Activated CD8-positive, alpha-beta memory T cell treated with anti-CD3 and anti-CD28 coated beads, Interleukin-2, amount 50 U/mL, for 48 hours (primary cell): ENCODE measurements around the gene RIMBP2.

Experiments used
- DNase-seq: peaks from one replicate; pipeline ENCODE4 v3.0.0-alpha.2; 2020

Gene RIMBP2

DNA sequence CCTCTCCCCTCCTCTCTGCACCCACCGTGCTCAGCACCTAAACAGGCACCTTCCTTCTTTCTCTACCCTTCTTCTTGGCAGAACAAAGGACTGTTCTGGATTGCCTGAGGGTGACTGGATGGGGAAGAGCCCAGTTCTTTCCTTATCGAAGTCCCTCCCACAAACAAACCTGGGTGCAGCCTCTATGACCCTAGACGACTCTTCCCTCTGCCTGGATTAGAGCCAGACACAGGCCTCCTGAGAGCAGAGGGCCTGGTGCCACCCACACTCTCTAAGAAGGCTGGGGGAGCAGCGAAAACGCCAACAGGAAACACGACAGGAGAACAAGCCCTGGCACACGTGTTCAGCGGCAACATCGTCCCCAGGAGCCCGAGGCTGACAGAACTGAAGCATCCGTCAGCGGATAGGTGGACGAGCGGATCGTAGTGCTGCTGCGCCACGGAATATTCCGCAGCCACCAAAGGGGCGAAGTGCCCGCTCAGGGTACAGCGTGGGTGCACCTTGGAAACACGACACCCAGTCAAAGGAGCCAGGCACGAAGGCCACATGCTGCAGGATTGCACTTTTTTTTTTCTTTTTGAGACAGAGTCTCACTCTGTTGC lies 38.0 kb downstream of the RIMBP2 start:
- no peak for DNase-seq

DNA sequence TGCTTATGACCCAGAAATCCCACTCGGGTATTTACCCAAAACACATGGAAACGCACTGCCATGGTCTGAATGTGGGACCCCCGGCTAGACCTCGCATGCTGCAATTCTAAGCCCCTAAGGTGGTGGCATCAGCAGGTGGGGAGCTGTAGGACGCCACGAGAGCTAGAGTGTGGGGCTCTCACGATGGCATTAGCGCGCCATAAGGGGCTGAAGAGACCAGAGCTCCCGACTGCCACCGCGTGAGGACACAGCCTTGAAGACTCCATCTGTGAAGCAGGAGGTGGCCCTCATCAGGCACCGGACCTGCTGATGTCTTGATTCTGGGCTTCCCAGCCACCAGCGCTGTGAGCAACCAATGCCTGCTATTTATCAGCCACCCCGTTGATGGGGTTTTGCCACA lies 40.3 kb downstream of the RIMBP2 start:
- DNase-seq = no peak

DNA sequence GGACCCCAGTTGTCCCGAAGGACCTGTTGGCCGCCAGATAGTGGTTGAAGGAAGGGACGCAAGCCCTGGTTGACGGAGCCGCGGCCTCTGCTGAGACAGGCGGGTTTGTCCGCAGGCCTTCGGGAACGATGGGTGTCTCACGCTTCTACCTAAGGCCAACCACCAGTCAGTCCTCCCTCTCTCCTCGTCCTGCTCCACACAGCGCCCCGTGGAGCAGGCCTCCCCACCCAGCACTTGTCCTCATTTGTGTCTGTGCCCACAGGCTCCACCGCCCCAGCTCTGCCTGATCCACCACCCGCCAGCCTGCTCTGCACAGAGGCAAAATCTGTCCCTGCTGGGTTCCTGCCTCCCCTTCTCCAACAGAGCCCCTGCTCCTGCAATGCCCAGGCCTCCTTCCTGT lies 41.0 kb downstream of the RIMBP2 start:
- DNase-seq = no peak

DNA sequence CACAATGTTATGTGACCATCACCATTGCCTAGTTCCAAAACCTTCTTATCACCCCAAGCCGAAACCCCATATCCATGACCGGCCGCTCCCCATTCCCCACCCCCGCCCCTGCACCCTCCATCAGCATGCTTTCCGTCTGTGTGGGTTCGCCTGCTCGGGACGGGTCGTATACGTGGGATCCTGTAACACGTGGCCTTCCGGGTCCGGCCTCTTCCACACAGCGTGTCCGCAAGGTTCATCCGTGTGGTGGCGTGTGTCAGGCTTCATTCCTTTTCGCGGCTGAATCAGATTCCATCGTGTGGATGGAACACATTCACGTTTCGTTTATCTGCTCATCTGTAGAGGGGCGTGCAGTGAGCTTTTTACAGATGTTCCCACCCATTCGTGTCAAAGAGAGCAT lies 41.4 kb downstream of the RIMBP2 start:
- no peak for DNase-seq

DNA sequence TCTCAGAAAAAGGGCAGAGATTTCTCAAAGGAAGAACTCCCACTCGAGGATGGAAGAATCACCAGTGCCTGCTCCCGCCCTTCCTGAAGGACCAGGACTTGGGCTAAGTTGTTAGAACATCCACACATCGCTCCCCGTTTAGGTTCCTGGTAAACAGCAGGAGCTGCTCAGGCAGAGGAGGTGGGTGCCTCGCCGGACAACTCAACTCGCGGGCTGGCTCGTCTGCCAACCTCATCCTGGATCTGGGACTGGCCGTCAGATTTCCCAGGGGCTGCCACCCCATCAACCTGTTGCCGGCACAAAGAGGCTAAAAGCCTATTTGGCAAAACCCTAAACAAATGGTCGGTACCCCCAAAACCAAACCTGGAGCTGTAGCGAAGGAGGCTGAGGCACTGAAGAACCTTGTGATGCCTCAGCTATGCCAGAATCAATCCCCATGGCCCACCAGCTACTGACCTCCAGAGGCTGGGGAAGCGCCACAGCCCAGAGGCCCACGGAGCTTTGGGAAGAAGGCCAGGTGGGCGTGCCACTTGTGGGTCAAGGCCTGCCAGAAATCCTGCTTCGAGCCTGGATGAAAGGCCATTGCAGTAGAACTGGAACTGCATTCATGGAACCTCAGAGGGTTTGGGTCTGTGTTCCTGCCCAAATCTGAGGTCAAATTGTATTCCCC lies 42.9 kb downstream of the RIMBP2 start:
- no peak for DNase-seq

DNA sequence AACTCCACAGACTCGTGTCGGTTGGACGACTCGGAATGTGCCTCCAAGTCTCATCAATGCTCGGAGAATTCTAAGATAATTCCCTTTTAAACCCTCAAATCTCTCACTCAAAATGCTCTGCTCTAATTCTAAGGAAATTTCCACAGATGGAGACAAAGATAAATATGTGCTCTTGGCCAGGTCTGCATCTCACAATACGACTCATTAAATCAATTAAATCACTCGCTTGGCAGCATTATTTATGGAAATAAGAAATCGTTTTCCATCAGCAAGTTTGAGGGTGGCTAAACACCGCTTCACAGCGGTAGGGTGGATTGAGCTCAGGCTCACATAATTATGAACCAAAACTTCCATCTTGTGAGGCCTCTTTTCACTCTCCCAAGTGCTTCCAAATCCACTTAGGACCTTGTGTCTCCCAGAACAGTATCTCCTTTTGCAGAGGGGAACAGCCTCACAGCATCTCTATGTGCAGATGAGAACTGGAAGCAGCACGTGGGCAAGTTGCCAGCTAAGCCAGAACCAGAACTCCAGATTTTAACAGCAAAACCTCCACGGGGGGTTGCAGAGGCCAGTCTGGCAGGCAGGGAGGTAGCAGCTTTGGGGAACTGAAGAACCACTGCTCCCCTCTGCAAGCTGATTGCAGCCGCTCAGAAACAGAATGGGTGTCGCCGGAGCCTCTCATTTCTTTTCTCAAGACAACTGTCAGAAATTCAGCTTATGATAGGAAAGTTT lies 43.8 kb downstream of the RIMBP2 start:
- DNase-seq = no peak

DNA sequence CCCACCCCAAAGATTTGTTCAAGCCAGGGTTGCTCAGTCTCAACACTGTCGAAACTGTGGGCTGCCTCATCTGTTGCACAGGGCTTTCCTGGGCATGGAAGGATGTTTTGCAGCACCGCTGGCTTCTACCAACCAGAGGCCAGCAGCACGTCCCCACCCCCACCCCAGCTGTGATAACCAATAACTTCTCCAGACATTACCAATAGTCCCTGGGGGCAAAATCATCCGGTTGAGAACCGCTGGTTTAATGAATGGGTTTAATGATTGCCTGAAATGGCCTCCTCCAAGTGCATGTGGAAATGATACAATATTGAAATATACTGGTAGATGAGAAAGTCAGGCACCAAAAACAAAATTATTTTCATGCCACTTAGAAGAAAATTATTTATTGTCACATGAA lies 44.5 kb downstream of the RIMBP2 start:
- no peak for DNase-seq

DNA sequence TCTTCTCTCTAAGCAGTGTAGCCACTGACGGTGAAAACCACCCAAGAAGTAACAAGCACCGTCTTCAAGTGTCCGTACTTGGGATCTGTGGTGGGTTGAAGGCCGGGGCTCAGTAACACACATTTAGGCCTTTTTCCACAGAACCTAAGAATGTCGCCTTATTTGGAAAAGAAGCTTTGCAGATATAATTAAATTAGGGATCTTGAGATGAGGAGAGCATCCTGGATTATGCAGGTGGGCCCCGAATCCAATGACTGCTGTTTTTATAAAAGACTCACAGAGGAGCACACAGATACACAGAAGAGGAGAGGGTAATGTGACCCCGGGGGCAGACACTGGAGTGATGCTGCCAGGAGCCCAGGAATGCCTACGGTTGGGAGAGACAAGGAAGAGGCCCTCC lies 46.3 kb downstream of the RIMBP2 start:
- DNase-seq = no peak

DNA sequence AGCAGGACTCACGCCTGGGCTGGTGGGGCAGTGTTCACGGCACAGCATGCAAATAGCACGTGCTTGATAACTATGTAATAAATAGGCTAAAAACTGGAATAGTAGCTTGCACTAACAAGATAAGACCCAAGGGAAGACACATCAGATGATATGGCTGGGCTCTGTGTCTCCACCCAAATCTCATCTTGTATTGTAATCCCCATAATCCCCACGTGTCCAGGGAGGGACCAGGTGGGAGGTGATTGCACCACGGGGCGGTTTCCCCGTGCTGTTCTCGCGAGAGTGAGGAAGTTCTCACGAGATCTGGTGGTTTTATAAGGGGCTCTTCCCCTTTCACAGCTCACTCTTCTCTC lies 46.9 kb downstream of the RIMBP2 start:
- no peak for DNase-seq

DNA sequence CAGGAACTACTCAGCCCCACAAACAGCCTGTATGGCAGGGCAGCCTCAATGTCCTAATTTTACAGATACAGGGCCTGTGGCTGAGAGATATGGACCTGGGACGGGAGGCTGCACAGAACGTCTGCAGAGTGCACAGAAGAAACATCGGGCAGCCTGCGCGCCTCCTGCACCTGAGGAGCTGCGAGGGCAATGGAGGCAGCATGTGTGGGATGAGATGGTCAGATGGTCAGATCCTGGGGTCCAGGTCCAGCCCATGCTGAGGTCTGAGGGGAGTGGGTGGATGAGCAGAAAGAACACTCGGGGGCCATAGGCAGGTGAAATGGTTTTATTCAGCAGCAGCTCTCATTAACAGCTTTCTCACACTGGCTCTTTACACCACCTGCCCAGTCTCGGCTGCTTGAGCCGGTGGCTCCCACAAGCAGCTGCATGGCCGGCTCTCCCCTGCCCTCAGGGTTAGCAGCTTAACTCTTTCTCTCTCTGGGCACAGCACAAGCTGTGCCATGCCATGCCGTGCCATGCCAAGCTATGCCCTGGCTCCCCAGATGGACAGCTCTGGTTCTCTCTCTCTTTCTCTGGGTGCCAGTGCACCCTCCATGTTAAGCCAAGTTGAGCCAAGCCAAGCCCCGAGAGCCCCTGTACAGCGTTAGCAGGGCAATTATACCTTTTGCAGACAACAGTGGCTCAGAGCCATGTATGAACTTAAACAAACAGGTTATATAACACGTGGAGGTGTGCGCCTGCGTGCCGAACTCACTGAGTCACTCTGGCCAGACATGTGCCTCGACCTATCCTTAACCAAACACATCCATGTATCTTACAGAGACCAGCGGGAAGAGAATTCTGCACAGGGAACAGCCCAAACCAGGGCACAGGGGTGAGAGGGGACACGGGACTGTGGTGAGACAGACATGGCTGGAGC lies 47.6 kb downstream of the RIMBP2 start:
- DNase-seq = no peak

DNA sequence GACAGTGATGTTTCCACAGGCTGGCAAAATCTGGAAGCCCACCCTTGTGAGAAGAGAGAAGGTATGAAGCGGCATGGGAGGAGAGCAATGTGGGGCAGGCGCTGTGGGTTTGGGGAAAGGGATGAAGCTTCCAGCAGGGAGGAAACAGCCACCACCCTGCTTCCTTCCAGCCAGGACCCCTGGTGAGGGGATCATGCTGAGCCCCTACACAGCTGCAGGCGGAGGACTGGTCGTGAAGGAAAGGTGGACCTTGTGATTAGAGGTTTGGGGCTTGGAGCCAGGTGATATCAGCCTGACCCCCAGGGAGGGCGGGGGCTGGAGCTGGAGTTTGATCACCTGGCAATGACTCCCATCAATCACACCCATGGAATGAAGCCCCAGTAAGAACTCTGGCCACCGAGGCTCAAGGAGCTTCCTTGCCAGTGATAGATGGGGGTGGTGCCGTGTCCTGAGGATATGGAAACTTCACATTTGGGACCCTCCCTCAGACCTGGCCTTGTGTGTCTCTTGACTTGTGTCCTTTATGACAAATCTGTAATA lies 48.6 kb downstream of the RIMBP2 start:
- no peak for DNase-seq

DNA sequence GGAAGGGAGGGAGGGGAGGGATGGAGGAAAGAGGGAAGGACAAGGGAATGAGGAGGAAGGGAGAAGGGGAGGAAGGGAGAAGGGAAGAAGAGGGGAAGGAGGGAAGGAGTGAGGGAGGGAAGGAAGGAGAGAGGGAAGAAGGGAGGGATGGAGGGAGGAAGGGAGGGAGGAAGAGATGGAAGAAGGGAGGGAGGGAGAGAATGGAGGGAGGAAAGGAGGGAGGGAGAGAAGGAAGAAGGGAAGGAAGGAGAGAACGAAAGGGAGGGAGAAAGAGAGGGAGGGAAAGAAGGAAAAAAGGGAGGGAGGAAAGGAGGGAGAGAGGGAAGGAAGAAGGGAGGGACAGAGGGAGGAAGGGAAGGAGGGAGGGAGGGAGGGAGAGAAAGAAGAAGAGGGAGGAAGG lies 49.5 kb downstream of the RIMBP2 start:
- no peak for DNase-seq

DNA sequence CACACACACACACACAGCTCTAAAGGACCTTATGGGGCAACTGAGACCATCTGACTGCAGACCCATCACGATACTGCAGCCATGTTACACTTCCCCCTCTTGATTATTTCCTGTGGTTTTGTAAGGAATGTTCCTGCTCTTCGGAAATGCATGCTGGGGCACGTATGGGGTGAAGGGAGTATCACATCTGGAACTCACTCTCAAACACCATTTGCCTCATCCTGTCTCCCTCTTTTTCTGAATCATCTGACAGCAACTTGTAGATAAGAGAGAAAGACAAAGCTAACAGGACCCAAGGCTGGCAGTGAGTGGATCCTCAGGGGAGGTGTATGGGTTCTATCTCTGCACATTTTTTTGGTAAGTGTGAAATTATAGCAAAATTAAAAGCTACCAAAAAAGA lies 50.3 kb downstream of the RIMBP2 start:
- DNase-seq = no peak

DNA sequence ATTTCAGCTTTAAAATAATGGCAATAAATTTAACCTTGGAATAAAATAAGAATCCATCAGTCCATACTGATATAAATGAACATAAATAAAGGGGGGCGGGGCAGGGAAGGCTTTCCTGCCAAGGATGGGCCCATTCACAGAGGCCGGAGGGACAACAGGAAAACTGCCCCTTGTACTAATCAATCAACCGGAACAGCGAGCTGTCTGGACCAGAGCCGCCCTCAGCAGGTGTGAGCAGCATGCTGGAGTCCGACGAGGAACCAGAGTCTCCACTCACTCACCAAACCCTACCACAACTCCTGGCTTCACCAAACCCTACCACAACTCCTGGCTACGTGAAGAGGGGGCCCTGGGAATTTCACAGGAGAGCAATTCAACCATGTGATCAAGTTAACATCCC lies 51.3 kb downstream of the RIMBP2 start:
- DNase-seq = no peak

DNA sequence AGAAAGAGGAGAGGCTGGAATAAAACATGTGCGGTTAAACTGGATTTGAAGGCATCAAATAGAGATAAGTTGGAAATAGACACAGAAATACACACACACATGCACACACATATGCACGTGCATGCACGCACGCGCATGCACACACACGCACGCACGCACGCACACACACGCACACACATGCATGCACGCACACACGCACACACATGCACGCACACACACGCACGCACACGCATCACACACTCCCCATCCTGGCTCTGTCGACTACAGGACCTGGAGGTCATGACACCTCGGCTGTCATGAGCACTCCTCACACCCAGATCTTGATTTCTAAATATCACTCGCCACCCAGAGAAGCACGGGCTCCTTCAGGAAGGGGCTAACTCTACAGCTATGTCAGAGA lies 51.8 kb downstream of the RIMBP2 start:
- no peak for DNase-seq

DNA sequence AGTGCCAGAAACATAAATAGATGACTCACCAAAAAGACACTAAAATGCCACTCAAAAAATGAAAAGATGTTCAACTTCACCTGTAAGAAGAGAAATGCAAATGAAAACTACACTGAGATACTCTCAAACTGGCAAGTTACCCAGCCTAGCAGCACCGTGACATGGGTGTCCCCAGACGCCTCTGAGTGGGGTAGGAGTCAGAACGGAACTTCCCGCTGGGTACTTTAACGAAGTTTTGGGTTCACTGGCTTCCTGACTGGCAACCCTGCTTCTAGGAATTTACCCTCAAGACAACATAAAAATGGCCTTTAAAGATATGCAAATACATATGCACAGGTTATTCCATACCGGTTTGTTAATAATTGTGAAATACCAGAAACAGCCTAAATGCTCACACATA lies 52.6 kb downstream of the RIMBP2 start:
- DNase-seq = no peak

DNA sequence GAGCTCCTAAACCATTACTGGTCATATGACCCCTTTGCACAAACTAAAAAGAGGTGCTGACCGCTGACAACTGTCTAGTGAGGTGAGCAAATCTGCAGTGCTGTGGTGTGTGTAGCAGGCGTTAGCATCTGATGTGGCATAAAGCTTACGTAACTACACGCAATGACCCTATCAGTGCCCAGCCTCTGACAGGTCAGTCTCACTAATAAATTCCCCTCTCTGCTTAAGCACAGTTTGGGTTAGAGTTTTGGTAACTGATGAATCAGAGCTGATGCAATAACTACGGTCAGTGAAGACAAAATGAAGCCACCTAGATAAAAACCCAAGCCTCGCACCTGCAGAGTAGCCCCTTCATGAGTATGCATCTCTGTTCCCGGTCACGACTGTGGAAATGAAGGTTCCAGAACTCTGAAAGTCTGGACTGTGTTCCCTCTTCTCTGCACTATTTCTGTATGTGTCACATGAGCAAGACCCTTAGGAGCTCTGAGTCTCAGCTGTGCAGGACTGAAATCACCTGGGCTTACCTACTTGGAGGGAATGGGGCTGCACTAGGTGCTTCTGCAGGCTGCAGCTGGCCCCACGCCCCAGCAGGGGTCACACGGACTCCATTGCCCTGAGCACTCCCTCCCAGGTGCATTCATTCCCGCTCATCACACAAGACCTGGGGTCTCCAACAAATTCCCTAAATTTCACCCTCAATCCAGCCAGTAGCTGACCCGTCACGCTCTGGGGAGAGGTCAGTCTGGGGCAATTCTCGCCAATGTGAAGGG lies 54.4 kb downstream of the RIMBP2 start:
- DNase-seq = no peak

DNA sequence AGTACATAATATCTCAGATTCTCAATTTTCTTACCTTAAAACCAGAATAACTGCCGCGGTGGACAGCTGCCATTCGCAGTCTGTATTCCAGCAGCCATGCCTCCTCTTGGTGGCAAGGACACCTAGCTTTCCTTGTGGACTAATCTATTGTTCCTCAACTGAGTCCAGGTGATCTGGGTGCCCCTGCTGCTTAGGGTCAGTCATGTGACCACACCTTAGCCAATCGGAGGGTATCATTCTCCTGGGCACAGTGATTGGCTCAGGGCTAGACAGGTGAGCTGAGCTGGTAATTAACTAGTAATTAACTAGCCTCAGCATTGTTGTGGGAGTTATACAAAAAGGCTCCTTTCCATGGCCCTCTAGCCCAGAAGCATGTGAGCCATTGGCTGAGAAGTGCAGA lies 55.0 kb downstream of the RIMBP2 start:
- DNase-seq = no peak

DNA sequence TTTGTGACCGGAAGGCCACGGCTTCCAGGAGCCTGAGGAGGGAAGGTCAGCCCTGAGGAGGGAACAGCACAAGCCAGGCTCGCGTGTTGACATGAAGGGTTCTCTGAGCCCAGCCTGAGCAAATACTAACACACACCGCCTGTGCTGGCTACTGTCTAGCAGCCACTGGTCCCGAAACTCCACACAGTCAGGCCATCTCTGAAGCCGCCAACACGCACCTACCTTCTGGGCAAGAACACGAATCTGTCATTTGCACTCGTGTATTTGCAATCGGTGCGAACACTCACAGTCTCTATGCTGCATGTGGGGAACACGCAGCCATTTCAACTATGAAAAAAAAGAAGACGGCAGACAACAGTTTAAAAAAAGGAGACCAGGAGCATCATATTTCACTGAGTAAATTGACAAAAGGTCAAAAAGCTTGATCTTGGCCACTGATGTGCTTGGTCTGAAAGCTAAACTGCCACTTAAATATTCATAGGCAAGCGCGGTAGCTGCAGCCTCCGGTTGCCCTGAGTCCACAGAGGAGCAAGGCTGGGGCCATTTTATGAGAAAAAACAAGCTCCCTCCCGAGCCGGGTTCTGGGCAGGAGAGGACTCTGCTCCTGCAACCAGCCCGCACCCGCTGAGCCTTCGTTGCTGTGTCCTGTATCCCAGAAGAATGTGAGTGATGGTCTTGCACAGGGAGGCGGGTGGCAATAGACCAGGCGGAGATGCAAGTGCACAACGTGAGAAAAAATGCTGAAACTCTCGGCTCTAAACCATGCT lies 57.8 kb downstream of the RIMBP2 start:
- DNase-seq = no peak

DNA sequence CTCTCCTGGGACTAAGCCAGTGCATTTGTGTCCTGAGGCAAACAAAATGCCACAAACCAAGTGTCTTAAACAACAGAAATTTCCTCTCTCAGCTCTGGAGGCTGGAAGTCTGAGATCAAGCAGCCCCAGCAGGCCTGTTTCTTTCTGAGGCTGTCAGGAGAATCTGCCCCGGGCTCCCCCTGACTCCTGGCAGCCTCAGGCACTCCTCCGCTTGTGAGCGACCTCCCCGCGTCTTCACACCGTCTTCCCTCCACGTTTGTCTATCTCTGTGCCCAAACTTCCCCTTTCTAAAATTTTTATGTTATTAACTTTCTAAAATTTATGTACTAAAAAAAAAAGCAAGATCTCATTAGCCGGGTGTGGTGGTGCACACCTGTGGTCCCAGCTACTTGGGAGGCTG lies 59.7 kb downstream of the RIMBP2 start:
- DNase-seq = no peak

DNA sequence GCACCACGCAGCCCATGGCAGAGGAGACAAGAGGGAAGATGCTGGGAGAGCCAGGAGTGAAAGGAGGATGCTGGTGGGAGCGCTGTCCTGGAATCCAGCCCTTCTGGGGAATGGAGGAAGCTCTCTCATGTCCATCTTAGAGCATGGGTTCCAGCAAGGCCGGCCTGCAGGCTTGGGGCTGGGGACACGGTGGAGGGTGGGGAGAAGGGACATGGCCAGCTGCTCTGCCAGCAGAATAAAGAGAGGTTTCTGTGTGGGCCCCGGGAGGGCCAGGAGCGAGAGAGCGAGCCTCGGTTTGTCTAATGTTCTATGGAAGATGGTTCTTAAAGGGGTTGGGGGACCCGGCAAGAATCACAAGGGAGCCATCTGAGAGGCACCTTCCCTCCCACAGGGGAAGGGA lies 60.2 kb downstream of the RIMBP2 start:
- no peak for DNase-seq

DNA sequence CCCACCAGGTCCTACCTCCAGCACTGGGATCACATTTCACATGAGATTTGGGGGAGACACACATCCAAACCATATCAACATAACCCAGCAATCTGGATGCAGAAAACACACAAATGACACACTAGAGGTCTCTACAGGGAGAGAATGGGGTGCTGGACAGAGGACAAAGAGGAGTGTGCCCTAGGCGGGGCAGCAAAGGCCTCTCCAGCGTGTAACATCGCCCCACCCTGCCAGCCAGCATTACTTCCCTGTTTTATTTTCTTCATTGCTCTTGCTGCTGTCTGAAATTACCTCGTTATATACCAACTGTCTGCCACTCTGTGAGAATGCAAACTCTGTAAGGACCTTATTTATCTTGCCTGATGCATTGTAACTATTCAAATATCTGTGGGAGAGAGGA lies 61.1 kb downstream of the RIMBP2 start:
- no peak for DNase-seq
